GM19395 (cell line): ENCODE measurements around the gene ZBED6.
"Not testable (repeated sequence)": the region's sequence is repeated elsewhere in the genome, so short reads cannot be mapped to it uniquely, and the experiment has no call there.

Experiments used
- ATAC-seq: cut with Tn5 transposase; IDR thresholded peaks from one replicate; pipeline ENCODE4 v1.9.1; 2021; ENCODE audit warnings: mild to moderate bottlenecking, moderate library complexity; ENCODE audit not compliant: unreplicated experiment

The ZBED6 gene

GRCh38 chr1:203778789-203779188 lies 16.6 kb upstream of the ZBED6 start:
- no peak for ATAC-seq

DNA sequence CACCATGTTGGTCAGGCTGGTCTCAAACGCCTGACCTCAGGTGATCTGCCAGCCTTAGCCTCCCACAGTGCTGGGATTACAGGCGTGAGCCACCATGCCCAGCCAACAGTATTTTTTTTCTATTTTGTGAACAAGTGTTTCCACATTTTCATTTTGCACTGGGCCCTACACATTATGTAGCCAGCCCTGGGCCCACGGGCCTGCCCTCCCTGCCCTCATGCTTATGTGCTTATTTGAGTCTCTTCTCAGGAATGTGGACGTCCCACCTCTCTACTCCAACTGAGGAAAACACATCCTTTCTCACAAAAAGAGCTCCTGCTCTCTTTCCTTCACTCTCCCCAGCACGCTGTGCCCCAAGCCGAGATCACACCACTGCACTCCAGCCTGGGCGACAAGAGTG lies 13.5 kb upstream of the ZBED6 start:
- no peak for ATAC-seq

DNA sequence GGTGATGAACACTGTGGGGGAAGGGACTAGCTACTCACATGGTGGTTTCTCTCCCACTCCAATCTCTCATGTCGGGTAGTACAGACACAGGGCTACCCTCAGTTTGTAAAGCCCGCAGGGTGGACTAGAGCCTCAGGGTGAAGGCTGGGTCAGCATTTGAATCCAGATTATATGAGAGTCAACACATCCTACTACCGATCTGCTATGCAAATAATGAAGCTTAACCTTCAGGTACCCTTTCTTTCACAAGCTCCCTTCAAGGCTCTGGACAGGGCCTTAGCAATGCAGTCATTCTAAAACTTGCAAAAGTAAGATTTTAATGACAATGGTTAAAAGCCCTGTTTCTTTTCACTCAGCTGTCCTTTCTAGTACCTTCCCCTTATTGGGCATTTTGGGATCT lies 5.5 kb upstream of the ZBED6 start:
- ATAC-seq: no peak

GRCh38 chr1:203791498-203791897 lies 3.9 kb upstream of the ZBED6 start:
- ATAC-seq: no peak

- ATAC-seq: no peak
Observed at GRCh38 chr1:203792486-203792885, 2.9 kb upstream of the ZBED6 start.

DNA sequence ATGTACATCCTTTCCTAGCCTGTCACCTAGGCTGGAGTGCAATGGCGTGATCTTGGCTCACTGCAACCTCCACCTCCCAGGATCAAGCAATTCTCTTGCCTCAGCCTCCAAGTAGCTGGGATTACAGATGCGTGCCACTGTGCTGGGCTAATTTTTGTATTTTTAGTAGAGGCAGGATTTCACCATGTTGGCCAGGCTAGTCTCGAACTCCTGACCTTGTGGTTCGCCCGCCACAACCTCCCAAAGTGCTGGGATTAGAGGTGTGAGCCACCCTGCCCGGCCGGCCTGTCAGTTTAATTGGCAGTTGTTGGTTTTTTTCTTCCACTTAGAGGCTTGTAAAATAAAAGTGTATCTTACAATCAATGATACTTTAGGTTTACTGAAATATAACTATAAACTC lies 1.9 kb upstream of the ZBED6 start:
- ATAC-seq: not testable (repeated sequence)

DNA sequence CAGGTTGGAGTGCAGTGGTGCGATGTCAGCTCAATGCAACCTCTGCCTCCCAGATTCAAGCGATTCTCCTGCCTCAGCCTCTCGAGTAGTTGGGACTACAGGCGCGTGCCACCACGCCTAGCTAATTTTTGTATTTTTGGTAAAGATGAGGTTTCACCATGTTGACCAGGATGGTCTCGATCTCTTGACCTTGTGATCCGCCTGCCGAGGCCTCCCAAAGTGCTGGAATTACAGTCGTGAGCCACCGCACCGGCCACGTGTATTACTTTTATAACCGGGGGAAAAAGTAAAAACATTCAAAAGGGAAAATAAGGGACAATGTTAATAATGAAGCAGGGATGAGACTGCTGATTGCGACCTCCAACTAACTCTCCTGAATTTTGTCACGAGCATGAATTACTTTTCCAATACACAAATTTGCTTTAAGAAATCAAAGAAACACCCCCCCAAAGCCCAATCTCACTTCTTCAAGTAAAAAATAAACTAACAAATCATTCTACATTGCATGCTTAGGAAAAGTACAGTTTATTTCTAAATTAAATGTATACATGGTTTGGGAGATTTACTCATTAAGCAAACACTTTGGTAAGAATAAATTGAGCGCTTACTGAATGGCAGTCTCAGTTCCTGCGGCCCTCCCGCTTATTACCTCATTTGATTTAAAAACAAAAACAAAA lies 521 bp upstream of the ZBED6 start:
- no peak for ATAC-seq

DNA sequence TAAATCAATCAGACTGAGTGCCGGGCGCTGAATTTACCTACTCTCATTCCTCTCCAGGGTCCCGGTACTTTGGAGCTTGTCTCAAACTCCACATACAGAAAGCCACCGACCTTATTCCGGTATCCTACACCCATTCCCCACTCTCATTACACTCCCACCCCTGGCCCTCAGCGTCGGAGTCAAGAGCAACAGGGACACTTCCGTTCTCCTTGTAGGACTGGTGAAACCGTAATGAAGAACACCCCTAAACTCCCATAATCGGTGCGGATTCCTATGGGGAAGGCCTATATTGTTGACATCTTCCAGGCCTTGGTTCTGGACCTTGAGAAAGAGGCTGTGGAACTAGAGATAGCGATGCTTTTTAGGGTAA lies 798 bp downstream of the ZBED6 start:
- ATAC-seq: no peak

DNA sequence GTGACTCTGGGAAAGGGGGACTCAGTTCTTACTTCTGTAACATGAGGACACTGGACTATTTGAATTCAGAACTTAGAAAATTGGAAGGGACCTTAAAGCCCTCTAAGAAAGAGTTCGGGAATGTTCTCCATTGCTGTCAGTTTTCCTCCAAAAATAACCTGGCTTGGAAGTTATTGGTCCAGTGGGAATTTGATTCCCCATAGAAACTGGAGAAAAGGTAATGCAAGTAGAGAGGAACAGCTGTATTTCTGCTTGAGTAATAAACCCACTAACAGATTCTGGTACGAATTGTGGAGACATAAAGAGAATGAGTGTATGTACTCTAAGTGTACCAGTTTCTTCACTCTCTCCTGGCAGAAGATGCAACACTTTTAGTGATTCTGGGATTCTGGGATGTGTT lies 1.8 kb downstream of the ZBED6 start:
- ATAC-seq: no peak

- no peak for ATAC-seq
Observed at GRCh38 chr1:203797948-203798655, 2.7 kb downstream of the ZBED6 start.

DNA sequence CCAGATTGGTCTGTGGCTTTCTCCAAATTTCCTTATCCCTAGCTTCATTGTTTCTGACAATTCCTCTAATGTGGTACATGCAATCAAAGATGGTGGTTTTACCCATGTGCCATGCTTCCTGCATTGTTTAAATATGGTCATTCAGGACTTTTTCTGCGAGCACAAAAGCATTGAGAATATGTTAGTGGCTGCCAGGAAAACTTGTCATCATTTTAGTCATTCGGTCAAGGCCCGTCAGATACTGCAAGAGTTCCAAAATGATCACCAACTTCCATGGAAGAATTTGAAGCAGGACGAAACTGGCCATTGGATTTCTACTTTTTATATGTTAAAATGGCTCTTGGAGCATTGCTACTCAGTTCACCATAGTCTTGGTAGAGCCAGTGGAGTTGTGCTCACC lies 3.7 kb downstream of the ZBED6 start:
- no peak for ATAC-seq

DNA sequence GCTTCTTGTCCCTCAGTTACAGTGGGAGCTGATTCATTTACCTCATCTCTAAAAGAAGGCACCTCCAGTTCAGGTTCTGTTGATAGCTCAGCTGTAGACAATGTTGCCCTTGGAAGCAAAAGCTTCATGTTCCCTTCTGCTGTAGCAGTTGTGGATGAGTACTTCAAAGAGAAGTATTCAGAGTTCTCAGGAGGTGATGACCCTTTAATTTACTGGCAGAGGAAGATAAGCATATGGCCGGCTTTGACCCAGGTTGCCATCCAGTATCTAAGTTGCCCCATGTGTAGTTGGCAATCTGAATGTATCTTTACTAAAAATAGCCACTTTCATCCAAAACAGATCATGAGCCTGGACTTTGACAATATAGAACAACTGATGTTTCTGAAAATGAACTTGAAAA lies 4.5 kb downstream of the ZBED6 start:
- no peak for ATAC-seq

- no peak for ATAC-seq
Observed at GRCh38 chr1:203805689-203806088, 10.3 kb downstream of the ZBED6 start.

DNA sequence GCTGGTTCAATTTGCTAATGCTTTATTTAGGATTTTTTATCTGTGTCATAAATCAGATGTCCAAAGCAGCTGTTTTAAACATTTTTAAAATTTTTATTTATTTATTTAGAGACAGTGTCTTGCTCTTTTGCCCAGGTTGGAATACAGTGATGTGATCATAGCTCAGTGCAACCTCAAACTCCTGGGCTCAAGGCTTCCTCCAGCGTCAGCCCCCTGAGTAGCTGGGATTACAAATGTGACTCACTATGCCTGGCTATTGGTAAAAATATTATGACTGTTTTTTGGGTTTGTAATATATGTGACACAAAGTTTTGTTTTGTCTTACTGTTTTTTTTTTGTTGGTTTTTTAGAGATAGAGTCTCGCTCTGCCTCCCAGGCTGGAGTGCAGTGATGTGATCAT lies 11.8 kb downstream of the ZBED6 start:
- ATAC-seq: no peak

DNA sequence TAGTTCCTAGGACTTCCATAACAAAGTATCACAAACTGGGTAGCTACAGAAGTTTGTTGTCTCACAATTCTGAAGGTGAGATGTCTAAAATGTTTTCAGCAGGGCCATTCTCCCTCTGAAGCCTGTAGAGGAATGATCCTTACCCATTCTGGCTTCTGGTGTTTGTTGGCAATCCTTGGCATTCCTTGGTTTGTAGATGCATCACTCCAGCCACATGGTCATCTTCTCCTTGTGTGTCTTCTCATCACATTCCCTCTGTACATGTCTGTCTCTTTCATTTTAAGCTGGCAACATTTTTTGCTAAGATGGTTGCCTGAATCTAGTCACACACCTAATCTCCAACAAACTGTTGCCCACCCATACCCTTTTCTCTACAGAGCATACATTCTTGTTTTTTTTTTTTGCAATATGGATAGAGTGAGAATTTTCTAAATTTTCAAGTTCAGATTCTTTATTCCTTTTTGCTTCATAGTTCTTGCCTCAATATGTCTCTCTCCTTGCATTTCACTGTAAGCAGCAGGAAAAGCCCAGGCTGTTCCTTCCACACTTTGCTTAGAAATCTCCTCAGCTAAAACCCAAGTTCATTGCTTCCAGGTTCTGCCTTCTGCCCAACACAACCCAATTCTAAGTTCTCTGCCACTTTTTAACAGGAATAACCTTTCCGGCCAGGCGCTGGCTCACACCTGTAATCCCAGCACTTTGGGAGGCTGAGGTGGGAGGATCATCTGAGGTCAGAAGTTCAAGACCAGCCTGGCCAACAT lies 18.3 kb downstream of the ZBED6 start:
- no peak for ATAC-seq

DNA sequence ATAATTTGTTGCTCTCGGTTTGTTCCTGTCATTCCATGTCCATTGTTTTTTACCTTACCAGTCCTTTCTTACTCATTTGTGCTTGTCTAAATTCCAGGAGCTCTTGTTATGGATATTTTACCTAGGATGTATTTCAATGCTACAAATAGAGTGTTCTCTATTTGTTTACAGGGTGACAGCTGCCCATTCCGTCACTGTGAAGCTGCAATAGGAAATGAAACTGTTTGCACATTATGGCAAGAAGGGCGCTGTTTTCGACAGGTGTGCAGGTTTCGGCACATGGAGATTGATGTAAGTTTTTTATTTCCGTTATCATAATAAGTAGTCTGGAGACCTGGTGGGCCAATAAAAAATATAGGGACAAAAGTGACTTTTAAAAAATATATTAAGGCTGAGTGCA lies 23.0 kb downstream of the ZBED6 start:
- ATAC-seq: no peak

- ATAC-seq: no peak
Observed at GRCh38 chr1:203823306-203823705, 27.9 kb downstream of the ZBED6 start.

- no peak for ATAC-seq
Observed at GRCh38 chr1:203826175-203826574, 30.8 kb downstream of the ZBED6 start.

DNA sequence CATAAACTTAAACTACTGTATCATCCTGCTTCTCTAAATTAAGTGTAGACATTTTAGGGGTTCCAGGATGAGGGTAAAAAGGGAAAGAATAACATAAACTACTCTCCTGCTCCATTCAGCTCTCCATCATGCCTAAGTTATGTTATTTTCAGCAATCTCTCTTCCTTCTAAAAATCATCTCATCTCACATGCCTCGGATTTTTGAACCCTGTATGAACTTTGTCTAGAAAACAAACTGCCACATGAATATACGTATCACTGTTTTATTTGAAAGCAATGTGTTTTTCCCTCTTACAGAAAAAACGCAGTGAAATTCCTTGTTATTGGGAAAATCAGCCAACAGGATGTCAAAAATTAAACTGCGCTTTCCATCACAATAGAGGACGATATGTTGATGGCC lies 32.6 kb downstream of the ZBED6 start:
- no peak for ATAC-seq

GRCh38 chr1:203828503-203828902 lies 33.1 kb downstream of the ZBED6 start:
- ATAC-seq: no peak

DNA sequence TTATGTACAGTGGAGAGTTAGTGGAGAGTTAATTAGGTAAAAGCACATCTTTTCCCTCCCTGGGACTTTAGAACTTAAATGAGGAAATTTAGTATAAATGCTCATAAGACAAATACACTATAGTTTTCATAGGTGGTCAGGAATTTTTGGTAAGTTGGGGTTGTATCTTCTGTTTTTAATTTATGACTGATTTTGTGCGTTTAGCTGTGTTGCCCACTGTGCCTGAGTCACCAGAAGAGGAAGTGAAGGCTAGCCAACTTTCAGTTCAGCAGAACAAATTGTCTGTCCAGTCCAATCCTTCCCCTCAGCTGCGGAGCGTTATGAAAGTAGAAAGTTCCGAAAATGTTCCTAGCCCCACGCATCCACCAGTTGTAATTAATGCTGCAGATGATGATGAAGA lies 33.8 kb downstream of the ZBED6 start:
- not testable (repeated sequence) for ATAC-seq

GRCh38 chr1:203835476-203835875 lies 40.1 kb downstream of the ZBED6 start:
- ATAC-seq: no peak
